ENCODE results near the gene SLC35E1. TPM values are rescaled to one million over a fixed set of nuclear protein-coding genes. Genes with fewer than 3 reads are reported as not detected.

The SLC35E1 gene
- total RNA-seq, 1 donor from 2014 or later, result 29.7 TPM

DNA sequence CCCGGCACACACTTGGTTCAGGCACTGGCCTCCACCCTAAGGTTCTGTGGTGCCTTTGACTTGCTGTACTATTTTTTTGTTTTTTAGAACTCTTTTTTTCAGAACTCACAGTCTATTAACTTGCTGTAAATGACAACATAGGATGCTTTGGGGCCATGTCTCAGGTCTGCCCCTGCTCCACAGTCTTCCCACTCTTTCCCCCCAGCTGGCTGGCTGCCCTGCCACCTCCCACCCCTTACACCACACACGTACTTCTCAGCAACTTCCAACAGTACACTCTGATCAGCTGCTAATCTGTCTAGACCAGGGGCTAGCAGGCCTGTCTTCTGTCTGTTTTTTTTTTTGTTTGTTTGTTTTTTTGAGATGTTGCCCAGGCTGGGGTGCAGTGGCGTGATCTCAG, 67.9 kb downstream of the SLC35E1 start:
- no peak overlapping the region for H3K27ac Mint-ChIP-seq (ENCODE audit: unreplicated experiment)
- H3K4me3 Mint-ChIP-seq (ENCODE audit: unreplicated experiment), result no peak overlapping the region
- TF ChIP-seq, protein P1, sequence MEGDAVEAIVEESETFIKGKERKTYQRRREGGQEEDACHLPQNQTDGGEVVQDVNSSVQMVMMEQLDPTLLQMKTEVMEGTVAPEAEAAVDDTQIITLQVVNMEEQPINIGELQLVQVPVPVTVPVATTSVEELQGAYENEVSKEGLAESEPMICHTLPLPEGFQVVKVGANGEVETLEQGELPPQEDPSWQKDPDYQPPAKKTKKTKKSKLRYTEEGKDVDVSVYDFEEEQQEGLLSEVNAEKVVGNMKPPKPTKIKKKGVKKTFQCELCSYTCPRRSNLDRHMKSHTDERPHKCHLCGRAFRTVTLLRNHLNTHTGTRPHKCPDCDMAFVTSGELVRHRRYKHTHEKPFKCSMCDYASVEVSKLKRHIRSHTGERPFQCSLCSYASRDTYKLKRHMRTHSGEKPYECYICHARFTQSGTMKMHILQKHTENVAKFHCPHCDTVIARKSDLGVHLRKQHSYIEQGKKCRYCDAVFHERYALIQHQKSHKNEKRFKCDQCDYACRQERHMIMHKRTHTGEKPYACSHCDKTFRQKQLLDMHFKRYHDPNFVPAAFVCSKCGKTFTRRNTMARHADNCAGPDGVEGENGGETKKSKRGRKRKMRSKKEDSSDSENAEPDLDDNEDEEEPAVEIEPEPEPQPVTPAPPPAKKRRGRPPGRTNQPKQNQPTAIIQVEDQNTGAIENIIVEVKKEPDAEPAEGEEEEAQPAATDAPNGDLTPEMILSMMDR (IDR thresholded peaks at IDR 0.05; ENCODE audit: unreplicated experiment), result no peak

More for the DNA sequence above, 67.9 kb downstream of the SLC35E1 start:
- no peaks in the 10 kb centered on the region for H3K9me3 Mint-ChIP-seq (ENCODE audit: unreplicated experiment)
- H3K36me3 Mint-ChIP-seq (ENCODE audit: low read depth, unreplicated experiment), result peaks cover 6% of the 10 kb centered on the region
- H3K4me1 Mint-ChIP-seq (ENCODE audit: unreplicated experiment), result no peaks in the 10 kb centered on the region
- no peak for DNase-seq (ENCODE audit: low spot score)
- H3K27me3 Mint-ChIP-seq (ENCODE audit: unreplicated experiment), result no peaks in the 10 kb centered on the region

Other genes with a start within 250 kb of the SLC35E1 start
- gene KLF2, start 247.6 kb downstream of the SLC35E1 start, total RNA-seq (ENCODE audit: unreplicated experiment), result 48.9 TPM
- gene EPS15L1, start 100.4 kb downstream of the SLC35E1 start, total RNA-seq (ENCODE audit: unreplicated experiment), result 34.5 TPM
- not detected for gene CALR3, start 76.2 kb downstream of the SLC35E1 start, total RNA-seq (ENCODE audit: unreplicated experiment)
- 3.7 TPM for gene C19orf44, start 76.0 kb downstream of the SLC35E1 start, total RNA-seq (ENCODE audit: unreplicated experiment)
- 66.5 TPM for gene CHERP, start 30.0 kb downstream of the SLC35E1 start, total RNA-seq (ENCODE audit: unreplicated experiment)
- gene MED26, start 55.8 kb upstream of the SLC35E1 start, total RNA-seq (ENCODE audit: unreplicated experiment), result 13.3 TPM
- 53.2 TPM for gene SMIM7, start 87.7 kb upstream of the SLC35E1 start, total RNA-seq (ENCODE audit: unreplicated experiment)
- 0.36 TPM for gene TMEM38A, start 88.7 kb upstream of the SLC35E1 start, total RNA-seq (ENCODE audit: unreplicated experiment)
- gene NWD1, start 147.4 kb upstream of the SLC35E1 start, total RNA-seq (ENCODE audit: unreplicated experiment), result not detected